Measurements from ENCODE around the gene DCC.

DCC gene

DNA sequence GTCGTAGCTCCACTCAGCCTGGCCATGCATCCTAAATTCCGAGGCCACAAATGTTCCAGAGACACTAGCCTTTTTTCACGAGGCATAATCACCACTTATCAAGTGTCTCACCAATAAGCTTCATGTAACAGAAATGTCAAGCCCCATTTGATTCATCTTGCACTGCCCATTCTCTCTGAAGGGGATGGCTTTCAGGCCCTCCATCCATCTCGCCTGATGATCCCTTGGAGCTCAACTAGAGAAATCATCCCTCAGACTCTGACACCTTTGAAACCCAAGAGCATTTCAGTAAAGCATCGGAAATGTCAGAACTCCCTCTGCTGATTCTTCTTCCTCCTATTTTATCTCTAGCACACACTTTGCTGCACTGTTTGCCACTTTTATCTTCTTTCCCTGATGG, 91.7 kb downstream of the DCC start:
- DNase-seq: no peak

DNA sequence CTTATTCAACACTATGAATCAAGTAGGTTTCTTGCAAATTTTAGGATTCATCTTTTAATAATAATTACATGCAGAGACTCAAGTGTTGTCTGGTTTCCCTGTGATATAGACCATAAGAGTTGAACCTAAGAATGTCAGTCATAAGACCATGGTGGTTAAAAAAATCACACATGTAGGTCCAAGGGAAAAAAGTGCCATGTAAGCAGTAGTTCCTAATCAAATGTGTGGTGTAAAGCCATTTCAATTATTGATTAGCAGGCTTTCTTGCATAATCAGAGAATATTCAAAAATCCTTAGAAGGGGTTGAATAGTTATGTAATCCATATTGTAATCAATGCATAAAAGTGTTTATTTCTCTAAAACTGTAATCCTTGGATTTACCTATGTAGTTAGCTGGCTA, 93.8 kb downstream of the DCC start:
- no peak for DNase-seq

DNA sequence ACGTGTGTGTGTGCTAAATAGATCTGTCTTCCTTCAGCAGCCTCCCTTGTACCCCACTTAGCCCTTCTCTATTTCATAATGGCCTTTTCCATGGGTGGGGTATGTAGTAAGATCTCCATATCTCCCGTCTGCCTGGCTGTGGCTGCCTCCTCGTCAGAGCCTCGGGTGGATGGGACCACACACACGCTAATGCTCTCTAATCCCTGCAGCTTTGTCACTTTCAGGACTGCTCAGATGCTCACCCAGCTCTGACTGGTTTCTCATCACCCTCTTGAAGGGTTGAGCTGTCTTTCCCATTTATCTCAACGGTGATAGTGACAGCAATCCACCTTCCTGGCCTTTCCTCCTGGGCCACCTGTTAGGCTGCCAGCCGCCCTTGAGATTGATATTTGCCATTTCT, 95.3 kb downstream of the DCC start:
- no peak for DNase-seq

DNA sequence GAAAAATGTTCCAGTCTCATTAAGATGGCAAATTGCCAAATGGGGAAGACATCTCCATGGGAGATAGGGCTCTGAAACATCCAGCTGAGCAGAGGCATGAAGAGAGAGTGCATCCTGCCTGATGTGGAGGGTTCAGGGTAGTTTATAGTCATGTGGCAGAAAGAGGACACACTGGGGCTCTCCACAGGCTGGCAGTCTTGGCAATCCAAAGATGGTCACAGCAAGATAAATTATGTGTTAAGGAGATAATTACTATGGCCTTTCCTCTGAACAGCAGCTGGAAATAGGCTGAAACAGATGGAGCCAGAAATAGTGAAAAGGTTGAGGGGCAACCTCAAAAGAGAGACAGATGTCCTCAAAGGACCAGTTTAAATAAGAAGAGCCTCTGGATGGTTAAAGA, 97.2 kb downstream of the DCC start:
- no peak for DNase-seq

DNA sequence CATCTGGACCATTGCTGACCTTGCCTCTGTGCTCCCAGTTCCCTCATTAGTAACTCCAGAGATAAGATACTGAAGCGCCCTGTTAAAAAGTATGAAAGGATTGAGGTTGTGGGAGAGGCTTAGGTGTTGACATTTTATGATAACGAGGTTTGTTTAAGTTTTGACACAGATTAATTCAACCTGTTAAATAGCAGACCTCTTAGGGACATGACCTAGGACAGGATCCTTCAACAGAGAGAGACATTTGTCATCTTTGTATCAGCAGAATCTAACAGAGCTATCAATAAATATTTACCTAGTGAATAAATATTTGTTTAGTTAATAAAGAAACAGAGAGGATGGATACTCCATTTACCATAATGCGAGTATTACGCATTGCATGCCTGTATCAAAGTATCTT, 99.5 kb downstream of the DCC start:
- no peak for DNase-seq

DNA sequence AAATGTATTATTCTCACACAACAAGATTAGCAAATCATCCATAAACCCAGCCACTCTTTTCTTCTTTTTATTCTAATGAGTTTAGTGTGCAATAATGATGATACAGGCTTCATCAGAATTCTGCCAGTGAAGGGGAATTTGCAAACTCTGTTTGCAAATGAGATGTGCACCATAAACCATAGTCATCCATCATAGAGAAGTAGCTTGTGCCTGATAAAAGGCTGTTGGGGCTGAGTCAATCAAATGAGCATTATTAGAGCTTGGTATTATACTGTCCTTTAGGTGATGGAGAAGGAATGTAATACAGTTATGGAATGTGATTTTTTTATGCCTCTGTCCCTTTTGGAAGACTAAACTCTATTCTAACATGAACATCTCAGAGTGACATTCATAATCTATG, 101.8 kb downstream of the DCC start:
- no peak for DNase-seq

DNA sequence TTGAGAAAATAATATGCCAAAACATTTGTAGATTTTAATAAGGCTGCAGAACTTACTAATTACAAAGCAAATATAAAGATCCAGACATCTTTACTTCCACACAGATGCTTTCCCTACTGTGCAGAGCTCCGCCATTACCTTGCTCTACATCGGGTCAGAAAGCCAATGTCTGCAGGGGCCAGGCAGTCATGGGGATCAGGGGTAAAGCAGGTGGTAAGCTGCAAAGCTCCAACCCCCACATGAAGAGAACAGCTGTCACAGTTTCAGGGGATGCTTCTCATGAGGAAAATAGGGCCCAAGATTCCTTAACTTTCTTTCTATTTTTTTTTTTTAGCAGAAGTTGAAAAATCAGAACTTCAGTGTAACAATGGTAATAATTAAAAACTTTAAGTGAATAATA, 102.7 kb downstream of the DCC start:
- DNase-seq: no peak

DNA sequence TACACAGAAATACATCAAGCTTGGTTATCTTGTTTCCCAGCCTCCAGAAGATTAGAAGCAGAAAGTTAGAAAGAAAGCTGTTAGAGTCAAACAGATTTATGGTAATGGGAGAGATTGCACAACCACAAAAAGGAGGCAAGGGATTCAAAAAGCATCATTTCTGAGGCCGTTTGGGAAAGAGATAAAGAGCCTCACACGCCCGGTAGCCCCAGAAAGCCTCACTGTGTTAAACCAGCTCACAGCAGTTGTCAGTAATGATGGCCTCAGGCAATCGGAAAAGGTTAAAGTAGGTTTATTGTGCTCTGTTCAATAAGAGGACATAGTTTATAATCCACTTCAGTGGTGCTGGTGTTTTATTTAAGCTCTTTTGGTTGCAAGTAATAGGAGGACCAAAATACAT, 111.3 kb downstream of the DCC start:
- DNase-seq: no peak

DNA sequence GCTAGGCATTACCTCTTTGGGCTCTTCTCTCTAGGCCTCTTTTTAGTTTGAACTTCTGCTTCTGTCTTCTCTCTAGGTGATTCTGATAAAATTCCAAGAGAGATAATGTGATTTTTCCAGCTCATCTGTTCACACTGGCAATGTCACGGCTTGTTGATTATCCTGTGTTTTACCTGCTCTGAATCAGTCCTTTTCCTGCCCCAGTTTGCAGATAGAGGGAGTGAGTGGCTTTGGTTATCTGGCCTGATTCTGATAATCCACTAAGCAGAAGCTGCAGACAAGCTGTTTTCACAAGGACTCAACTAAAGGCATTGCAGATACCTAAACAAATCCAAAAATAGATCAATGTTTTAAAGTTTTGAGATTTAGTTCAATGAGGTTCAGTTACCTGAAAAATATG, 111.9 kb downstream of the DCC start:
- no peak for DNase-seq

DNA sequence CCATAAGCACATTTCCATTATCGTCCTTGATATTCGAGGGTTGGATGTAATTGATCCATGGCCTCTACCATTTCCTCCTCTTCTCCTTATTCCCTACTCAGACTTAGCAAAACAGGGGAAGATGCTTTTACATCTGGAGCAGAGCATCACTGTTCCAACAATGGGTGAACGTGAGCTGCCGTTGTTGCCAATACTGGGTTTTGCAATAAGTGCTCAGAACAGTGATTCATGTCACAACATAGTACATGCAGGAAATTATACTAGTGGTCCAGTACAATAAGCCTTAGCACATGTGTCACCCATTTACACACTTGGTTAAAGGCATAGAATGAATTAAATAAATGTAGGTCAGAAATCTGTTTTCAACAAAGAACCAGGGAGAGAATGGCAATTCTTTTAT, 112.4 kb downstream of the DCC start:
- DNase-seq: no peak

DNA sequence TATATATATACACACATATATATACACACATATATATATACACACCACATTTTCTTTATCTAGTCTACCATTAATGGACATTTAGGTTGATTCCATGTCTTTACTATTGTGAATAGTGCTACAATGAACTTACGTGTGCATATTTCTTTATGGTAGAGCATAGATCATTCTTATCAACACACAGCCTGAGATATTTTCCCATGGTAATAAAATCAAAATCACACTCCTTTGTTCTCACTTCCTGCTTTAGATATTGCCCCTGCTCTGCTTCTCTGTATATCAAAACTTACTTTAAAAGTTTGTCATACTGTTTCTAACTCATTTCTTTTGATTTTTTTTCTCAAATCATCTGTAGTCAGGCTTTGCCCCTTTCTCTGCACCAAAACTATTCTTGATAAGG, 119.9 kb downstream of the DCC start:
- DNase-seq: no peak

DNA sequence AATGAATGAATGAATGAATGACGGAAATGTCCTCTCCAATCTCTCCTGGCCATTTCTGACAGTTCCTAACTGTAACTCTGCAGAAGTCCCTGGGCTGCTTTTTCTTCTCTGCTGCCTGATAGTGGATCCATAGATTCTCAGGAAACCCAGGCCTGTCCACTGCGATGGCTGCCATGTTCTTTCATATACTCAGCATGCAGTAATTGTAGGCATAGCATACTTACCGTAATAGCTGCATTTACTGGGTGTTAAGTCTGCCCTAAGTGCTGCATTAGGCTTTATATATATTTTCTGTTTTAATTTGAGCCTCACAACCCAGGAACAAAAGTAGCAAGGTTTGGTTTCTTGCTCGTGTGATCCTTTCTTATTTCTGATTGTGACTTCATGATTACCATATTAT, 122.9 kb downstream of the DCC start:
- no peak for DNase-seq

DNA sequence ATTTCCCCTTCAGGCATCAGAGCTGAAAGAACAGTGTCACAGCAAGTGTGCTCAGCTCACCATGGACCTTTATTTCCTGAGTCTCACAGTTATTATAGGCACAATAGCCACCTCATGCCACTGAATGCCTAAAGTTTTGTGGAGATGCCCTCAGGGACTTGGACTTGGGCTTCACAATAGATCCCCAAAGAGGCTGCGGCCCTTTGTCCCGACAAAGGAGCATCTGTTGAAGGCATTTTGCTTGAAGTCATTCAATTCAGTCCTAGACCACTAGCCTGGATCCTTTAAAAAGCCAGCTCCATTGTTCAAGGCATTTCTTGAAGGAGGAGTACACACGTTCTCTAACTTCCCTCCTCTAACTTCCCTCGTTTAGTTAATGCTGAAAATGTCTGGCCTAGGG, 125.4 kb downstream of the DCC start:
- no peak for DNase-seq

DNA sequence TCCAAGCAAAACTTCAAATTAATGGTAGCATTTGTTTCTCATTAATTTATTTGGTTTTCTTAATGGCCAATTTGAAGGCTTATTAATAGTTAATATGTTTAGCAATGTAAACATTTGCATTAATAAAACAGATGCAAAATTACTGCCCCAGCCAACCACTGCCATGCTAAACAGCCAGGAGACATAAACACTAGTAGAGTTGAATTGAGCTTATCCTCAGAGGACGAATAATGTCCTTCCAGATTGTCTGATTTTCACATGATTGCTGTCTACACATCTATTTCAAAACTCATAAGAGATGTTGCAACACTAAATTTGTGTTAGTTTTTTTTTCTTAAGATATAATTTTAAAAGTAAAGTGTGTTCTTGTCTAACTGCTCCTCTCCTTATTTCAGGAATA, 128.5 kb downstream of the DCC start:
- DNase-seq: no peak

DNA sequence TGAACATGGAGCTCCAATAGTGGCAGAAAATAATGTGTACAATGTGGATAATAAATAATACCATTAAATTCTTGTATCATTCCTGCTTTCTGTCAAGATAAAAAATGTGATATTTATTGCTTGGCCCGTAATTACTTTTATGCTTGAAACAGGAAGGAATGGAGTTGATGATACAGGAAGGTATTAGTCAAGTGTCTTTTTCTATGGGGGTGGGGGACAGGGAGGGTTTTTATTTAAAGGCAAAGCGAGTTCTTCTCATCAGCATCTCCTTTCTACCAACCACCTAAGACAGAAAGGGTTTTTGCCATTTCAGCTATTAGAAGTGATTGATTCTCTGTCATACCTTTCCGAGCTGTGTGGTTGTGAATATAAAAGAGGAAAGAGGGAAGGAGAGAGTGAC, 135.3 kb downstream of the DCC start:
- no peak for DNase-seq

DNA sequence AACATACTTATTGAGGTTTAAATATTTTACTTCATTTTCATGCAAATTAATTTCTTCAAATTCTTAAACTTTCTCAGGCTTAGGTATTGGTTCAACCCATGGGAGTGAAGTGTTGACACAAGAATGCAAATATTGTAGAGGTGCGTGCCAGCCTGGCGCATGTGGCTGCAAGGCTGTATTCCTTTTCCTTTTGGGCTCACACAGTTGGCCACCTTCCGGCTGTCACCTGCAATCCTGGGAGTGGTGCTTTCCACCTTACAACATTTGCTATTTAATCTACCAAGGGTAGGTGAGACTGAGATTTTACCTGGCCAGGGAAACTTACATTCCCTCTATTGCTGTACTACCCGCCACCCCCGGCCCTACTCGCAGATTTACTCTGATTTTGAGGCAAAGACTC, 141.1 kb downstream of the DCC start:
- no peak for DNase-seq

DNA sequence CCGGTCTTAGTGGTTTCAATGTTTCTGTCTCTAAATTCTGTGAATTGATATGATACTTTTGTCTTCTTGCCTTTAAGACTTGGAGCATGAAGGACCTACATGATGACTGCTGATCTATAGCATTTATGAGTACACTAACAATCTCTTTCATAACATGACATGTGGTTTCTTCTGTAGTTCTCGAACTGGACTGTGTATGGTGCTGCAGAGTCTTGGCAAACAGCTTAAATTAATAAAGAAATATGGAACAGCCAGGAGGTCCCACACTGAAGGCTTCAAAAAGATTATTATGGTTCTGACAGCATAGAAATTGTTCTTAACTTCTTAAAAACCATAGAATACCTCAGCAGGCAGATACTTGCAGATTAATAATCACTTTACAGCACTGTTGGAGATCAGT, 145.0 kb downstream of the DCC start:
- no peak for DNase-seq

DNA sequence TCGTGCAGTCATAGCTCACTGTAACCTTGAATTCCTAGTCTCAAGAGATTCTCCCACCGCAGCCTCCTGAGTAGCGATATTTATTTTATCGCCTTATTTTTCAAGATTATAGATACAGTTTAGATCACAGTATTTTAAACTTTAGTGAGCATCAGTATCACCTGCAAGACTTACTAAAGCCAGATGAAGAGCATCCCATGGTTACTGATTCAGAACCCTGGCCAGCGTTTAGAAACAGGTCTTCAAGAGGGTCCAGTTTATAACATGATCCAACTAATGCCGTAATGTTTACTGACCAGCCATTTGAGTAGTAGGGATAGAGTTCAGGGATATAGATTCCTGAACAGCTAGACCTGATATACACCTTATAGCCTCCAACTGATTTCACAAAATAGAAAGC, 146.1 kb downstream of the DCC start:
- no peak for DNase-seq

DNA sequence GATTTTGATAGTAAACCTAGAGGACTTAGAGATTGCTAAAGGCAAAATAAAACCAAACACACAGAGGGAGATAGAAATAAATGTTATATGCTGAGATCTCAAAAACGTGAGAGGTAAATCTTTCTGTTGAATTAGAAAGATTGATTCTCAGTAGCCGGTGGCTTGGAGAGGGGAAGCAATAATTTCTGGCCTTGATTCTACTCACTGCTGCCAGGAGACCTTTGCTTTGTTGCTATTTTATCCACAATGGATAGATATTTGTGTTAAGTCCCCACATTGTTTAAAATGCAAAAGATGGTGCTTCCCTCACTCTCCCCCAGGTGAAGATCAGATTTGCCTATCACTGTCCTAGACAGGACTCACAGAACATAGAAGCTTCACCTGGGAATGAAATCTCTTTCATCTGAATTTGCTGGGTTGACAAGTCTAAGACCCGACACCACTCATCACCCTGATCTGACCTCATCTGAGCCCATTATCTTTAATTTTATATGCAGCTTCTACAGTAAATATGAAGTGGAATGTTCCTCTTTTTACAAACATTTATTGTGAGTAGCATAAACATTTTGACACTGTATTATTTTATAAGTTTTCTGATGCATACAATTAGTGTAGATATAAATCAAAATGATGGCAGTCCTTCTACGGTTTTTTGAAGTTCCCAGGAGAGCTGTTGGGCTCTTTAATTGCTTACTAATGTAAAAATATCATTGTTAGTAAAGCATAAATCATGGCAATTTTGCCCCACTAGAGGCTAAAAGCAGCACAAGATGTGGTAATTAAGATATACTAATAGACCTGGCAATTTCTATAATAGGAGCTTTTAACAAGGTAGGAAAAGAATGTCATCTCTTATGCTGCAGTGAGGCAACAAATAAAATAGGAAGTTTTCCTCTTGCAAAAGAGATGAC, 149.7 kb downstream of the DCC start:
- DNase-seq: no peak

DNA sequence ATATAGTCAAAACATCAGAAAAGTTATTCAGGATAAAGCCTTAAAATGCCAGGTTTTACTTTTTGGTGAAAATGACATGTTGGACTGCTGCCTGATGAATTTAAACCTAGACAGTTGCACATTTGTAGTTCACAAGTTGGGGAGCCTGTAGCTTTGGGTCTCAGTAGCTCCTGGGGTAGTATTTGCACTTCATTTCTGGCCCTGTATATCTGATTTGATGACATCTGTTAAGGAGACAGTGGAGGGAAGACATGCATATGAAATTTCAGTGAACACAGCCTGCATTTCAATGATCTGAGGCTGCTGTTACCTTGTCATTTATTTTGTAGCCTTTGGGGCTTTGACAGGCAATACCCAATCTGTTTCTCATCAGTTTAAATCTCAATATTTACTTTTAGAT, 156.4 kb downstream of the DCC start:
- no peak for DNase-seq

DNA sequence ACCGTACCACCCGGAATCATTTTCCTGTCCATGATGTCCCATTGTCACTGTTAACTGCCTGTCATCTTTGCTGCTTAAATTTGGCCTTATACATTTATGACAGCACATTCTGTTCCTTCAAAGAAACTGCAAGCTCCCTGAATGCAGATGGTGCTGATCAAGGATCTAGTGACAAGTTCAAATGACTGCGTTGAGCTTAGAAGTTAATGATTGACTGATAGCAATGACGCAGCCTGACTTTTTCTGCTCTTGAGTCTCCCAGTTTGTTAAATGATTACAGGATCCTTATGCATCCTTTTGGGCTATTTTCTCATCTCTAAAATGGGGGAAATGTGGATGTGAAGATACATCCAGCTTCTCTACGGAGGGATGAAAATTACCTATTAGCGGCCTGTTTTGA, 159.0 kb downstream of the DCC start:
- no peak for DNase-seq

DNA sequence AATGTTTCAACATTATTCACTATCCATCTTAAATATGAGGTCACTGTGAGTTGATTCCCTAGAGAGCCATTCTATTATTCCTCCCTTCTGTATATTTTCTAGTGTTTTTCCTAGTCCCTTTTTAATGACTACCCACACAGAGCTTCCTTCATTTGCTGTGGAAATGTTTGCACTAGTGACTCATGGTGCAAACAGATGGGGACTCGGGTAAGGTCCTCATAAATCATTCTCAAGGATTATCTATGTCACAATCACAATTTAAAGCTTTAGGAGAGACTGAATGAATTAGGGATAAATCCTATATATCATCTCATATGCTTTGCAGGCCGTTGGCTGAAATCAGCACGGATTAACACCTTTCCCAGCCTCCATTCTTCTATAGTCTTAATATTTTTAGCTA, 159.6 kb downstream of the DCC start:
- DNase-seq: no peak

DNA sequence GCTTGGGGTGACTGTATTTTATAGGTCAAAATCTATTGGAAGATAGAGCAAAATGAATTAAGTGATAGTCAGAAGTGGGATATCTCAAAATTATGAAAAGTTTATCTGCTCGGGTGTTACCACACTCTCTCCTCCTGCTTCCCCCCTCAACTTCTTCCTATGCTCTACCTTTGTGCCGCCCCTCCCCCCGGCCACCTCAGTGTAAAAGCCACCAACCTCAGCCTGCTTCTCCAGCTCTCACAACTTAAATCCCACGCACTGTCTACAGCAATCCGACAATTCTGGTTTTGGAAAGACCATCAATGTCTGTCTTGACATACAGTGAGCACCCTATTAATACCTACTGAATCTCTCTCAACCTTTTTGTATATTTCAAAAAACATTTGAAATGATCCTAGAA, 164.6 kb downstream of the DCC start:
- DNase-seq: no peak

DNA sequence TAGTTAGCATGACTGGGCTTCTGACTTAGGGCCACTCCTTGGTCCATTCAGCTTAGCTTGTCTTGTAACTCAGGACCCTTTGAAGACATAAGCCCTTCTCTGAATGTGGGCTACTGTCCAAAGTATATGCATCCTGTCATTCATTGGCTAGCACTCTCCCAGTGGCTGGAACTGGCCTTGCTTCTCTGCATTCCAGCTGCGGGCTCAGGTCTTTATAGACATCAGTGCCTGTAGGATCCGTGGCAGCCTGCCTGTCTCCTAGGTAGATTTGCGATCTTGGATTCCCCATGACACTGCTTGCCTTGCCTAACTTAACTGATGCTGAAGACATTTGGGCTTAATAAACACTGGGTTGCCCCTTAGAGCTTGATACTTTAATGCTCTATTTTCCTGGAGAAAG, 170.1 kb downstream of the DCC start:
- no peak for DNase-seq

DNA sequence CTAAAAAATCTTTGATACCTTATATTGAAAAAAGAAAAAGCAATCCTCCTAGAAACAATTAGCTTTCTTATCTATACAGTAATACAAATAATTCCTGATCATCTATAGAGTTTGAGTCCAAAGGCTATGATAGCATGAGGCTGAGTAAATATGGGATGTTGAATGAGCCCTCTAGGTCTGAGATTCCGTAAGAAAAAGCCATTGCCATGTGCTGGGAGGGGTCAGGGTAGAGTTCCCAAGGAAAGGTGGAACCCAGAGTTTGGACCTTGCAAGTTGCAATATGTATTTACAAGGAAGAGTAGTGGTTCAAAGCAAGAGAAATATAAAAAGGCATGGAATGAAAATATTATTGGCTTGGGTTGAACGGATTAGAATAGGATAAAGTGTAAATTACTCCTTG, 178.1 kb downstream of the DCC start:
- DNase-seq: no peak

Measured in activated CD4-positive, alpha-beta T cell treated with anti-CD3 and anti-CD28 coated beads, Interleukin-2, amount 50 U/mL, for 1 hour (primary cell).